Erythroblast (primary cell): Measurements from ENCODE around the gene SULT1C4.

Experiments used
- GATA1 ChIP-seq: IDR thresholded peaks from 2 replicates; pipeline ENCODE4 v1.6.1; 2011; ENCODE audit warnings: low read depth, mild to moderate bottlenecking, control low read depth, low read length, moderate library complexity
- POLR2A ChIP-seq: IDR thresholded peaks from 2 replicates; pipeline ENCODE4 v1.6.1; 2011; ENCODE audit warnings: mild to moderate bottlenecking, low read length

- no peak for TF ChIP-seq POLR2A
- TF ChIP-seq GATA1, result no peak
Observed at GRCh38 chr2:108417254-108417653, 39.5 kb downstream of the SULT1C4 start.
